Measurements from ENCODE around the gene CBX1.
"Not testable (repeated sequence)": the region's sequence is repeated elsewhere in the genome, so short reads cannot be mapped to it uniquely, and the experiment has no call there.

Gene CBX1

DNA sequence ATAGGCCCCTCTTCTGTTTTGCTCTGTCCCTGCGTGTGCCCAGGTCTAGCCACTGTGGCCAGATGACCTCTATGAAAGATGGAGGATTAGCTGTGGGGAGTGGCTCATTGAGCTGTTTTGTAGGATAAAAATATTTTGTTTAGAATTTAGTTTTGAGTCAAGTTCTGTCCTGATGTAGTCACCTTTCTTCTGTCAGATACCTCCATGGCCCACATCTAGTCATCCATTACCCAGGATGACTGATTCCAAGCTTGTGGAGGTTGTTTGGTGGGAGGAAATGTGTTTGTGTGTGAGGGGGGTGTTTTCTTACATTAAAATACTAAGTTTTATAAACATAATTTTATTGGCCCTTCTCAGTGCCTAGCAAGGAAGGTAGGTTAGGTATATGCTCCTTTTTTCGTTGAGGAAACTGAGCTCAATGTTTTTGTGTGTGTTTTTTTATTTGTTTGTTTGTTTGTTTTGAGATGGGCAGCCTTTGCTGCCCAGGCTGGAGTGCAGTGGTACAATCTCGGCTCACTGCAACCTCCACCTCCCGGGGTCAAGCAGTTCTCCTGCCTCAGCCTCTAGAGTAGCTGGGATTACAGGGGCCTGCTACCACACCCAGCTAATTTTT lies 22.6 kb upstream of the CBX1 start:
- DNase-seq (ENCODE audit: low read depth in 2 of 2, low spot score in 1 of 2), result no peak

GRCh38 chr17:48123111-48123510 lies 21.8 kb upstream of the CBX1 start:
- DNase-seq (ENCODE audit: low read depth in 2 of 2, low spot score in 1 of 2), result no peak

- DNase-seq (ENCODE audit: low read depth in 2 of 2, low spot score in 1 of 2), result no peak
These were observed 21.4 kb upstream of the CBX1 start for GRCh38 chr17:48122665-48123045.

- DNase-seq (ENCODE audit: low read depth in 2 of 2, low spot score in 1 of 2), result no peak
These were observed 20.8 kb upstream of the CBX1 start for GRCh38 chr17:48121923-48122664.

DNA sequence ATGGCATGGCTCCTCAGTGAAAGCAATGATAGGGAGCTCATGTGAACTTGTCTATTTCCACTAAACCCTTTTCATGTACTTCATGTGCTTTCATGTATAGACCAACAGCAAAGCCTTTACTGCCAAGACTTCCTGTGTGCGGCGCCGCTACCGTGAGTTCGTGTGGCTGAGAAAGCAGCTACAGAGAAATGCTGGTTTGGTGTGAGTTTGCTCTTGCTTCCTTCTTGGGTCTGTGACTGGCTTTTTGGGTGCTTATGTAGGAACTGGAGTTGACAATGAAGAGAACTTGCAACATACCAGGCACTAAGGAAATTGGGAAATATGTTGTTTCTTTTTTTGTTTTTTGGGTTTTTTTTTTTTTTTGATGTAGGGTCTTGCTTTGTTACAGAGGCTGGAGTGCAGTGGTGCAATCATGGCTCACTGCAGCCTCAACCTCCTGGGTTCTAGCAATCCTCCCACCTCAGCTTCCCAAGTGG lies 12.0 kb upstream of the CBX1 start:
- peak in 1 of 2 donors; percentile 20 for DNase-seq (ENCODE audit: low read depth in 2 of 2, low spot score in 1 of 2)

DNA sequence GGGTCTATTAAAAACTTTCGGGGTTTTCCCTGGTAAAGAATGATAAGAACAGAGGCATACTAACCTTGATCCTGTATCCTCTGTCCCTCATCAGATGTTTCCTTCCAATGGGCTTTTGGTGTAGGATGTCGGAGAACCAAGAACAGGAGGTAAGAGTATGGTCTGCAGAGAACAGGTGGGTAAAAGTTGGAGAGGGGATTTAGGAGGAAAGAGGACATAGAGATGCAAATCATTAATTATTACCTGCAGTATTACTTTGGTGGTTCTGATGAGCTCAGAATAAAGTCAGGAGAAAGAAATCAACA lies 10.6 kb upstream of the CBX1 start:
- no peak for DNase-seq (ENCODE audit: low read depth in 2 of 2, low spot score in 1 of 2)

GRCh38 chr17:48110761-48111160 lies 9.5 kb upstream of the CBX1 start:
- DNase-seq (ENCODE audit: low read depth in 2 of 2, low spot score in 1 of 2), result no peak

DNA sequence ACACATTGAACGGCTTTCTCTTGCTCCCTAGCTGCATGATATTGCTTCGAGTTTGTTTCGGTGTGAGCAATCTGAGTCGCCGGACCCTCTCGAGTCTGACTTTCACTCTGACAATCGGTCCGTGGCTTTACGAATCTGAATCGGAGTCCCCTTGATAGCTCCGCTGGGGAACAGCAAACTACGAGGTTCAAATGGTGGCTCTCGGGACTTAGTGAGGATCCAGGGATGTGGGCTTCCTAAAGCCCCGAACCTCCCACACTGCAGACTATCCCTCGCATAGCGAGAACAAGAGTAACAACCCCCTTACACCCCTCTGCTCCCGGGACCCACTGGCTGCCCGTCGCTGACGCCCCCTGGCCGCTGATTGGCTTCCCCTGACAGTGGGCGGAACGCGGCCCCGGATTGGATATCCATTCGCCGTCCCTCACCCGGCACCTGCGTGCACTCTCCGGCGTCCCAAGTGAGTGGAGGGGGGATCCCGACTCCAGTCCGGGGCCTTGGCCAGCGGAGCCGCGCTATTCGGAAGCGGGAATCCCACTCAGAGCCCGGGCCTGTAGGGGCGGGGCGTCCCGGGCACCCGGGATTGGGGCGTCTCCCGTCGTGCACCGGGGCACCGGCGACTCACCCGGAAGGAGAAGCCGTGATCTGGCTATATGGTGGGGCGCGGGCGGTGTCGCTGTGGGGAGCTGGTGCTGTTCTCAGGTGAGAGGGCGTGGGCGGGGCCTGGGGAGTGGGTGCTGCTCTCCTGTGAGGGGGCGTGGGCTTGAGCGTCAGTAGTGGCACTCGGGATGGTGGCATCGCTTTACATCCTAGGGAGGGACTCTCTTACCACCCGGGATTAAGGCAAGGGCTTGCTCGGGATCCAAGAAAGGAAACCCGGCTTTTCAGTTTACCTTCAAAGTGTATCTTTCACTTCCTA lies 6.1 kb upstream of the CBX1 start, which contains the start of gene SNX11:
SNX11 (plus strand) TSS at position 630 of the 919 bp plus-strand sequence. CDS start 4,278 bp downstream, outside the sequence.
- peak; percentile 89 to 91 for DNase-seq (ENCODE audit: low read depth in 2 of 2, low spot score in 1 of 2)

GRCh38 chr17:48106802-48107136 lies 5.5 kb upstream of the CBX1 start:
- DNase-seq (ENCODE audit: low read depth in 2 of 2, low spot score in 1 of 2), result no peak

- no peak for DNase-seq (ENCODE audit: low read depth in 2 of 2, low spot score in 1 of 2)
These were observed 3.2 kb upstream of the CBX1 start for GRCh38 chr17:48104440-48104839.

DNA sequence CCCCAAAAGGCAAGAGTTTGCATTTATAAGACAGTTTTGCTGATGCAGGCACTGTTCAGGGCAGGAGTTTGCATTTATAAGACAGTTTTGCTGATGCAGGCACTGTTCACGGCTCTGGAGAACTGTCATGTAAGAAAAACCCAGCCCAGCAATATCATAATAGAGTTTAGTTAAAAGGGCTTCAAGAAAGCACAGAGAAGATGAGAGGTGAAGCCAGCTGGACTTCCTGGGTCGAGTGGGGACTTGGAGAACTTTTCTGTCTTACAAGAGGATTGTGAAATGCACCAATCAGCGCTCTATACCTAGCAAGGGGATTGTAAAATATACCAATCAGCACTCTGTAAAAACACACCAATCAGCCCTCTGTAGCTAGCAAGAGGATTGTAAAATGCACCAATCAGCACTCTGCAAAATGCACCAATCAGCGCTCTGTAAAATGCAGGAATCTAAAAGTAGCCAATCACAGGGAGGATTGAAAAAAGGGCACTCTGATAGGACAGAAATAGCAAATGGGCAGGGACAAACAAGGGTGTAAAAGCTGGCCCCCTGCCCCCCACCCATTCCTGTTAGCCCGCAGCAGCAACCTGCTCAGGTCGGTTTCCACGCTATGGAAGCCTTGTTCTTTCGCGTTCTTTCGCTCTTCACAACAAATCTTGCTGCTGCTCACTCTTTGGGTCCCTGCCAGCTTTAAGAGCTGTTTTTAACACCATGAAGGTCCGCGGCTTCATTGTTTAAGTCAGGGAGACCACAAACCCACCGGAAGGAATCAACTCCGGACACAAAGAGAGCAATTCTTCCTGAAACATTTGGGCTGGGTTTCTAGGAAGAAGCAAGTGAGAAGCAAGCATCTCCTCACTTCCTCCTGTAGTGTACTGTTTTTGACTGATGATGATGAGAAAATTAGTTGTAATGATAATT lies 1.8 kb upstream of the CBX1 start:
- DNase-seq (ENCODE audit: low read depth in 2 of 2, low spot score in 1 of 2), result no peak

DNA sequence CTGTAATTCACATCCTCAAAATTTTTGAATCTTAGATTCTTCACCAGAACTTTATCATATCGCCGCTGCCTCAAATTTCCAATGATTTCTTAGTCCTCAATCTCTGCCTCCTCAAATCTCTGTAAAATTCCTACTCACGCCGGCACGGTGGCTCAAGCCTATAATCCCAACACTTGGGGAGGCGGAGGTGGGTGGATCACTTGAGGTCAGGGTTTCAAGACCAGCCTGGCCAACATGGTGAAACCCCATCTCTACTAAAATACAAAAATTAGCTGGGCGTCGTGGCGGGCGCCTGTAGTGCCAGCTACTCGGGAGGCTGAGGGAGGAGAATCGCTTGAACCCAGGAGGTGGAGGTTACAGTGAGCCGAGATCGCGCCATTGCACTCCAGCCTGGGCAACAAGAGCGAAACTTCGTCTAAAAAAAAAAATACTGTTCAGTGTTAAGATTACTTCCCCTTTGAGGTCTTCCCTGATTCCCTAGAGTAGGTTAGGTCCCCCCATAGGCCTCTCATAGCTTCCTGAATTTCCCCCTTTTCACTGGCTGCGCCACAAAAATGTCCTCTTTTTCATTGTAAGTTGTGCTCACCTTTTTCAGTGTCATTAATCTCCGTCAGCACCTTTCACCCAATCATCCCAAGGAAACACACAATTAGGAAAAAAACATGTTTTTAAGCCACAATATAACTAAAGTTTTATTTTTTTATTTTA lies 919 bp upstream of the CBX1 start:
- DNase-seq (ENCODE audit: low read depth in 2 of 2, low spot score in 1 of 2), result no peak

DNA sequence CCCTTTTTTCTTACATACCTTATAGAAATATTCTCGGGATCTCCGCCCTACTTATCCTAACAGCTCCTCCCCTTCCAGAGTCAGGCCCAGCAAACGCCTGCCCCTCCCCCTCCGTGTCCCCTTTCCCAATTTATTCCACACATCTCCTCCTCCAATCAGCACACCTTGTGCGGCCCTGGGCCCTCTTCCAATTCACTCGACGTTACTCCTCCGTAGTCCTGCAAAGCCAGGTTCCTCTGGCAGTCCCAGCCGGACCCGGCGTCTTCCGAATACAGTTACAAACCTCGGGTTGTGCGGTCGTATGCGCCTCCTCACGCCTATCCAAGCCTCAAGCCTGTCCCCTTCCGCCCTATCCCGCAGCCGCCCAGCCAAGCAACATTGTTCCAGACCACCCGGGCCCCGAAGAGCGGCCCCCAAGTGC lies 677 bp downstream of the CBX1 start:
- no peak for DNase-seq (ENCODE audit: low read depth in 2 of 2, low spot score in 1 of 2)

DNA sequence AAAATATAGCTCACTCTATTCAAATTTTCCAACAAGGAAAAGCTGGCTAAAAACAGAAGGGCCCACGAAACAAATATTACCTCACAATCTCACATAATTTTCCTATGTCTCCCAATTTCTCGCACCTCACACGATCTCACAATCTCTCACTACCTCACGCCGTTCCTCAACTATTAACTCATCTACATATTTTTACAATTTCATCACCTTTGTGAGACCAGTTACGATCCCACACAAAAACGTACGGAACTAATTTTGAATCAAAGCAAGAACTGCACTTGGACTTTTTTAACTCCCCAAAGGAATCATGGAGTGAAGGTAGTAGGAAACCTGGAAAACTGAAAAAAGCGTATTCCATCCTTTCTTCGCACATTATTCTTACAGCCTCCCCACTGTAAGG lies 1.1 kb downstream of the CBX1 start:
- DNase-seq (ENCODE audit: low read depth in 2 of 2, low spot score in 1 of 2), result no peak

GRCh38 chr17:48095611-48096010 lies 5.7 kb downstream of the CBX1 start:
- no peak for DNase-seq (ENCODE audit: low read depth in 2 of 2, low spot score in 1 of 2)

DNA sequence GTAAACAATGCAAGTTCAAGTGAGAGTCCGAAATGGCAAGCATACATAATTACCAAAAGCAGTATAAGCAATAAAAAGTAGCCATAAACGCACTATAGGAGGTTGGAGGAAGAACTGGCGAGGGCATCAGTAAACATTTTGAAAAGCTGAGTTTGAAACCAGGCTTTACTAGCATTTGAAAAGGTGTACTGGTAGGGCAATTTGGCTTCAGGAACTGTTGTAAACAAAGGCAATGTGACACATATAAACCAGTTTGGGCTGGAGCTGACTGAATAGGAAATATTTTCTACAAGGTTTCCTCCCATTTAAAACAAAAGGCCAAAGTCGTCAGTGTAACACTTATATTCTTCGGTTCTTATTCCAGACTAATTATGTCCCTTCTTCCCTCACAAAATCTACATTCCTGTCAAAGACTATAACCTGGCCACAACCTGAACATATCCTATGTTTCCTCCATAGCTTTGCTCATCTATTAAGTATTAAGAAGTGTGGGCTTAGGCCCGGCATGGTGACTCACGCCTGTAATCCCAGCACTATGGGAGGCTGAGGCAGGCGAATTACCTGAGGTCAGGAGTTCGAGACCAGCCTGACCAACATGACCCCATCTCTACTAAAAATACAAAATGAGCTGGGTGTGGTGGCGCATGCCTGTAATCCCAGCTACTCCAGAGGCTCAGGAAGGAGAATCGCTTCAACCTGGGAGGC lies 7.8 kb downstream of the CBX1 start:
- DNase-seq (ENCODE audit: low read depth in 2 of 2, low spot score in 1 of 2), result no peak

DNA sequence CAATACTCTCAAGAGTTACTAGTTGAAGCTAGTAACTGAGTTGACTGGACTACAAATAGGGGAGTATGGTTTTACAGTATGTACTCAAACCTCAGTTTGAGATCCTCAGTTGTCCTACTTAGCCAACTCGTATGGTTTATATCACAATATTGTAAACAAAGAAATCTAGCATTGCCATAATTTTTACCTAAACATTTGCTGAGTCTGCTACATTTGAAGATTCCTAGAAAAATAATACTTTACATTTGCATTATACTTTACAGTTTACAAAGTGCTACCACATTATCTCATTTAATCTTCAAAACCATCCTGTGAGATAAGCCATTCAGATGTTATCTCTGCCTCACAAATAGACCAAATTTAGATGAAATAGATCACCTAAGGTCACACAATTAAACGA lies 16.3 kb downstream of the CBX1 start:
- no peak for DNase-seq (ENCODE audit: low read depth in 2 of 2, low spot score in 1 of 2)

GRCh38 chr17:48081858-48082257 lies 19.4 kb downstream of the CBX1 start:
- DNase-seq (ENCODE audit: low read depth in 2 of 2, low spot score in 1 of 2), result no peak

GRCh38 chr17:48077152-48077551 lies 24.1 kb downstream of the CBX1 start:
- not testable (repeated sequence) for DNase-seq (ENCODE audit: low read depth in 2 of 2, low spot score in 1 of 2)

Data from stimulated activated CD8-positive, alpha-beta memory T cell treated with anti-CD3 and anti-CD28 coated beads, Interleukin-4, amount 100 ng/mL, for 4 hours (primary cell).